HG03520 (cell line): ENCODE results near the gene GAGE10.
A peak's percentile ranks its signal among the peaks of the same experiment; 100 is the strongest.
"Not testable (repeated sequence)": the region's sequence is repeated elsewhere in the genome, so short reads cannot be mapped to it uniquely, and the experiment has no call there.

Source experiments
- ATAC-seq: cut with Tn5 transposase; IDR thresholded peaks from one replicate; pipeline ENCODE4 v1.9.1; 2021; ENCODE audit warnings: mild to moderate bottlenecking, moderate library complexity; ENCODE audit not compliant: unreplicated experiment

GAGE10 gene

GRCh38 chrX:49276207-49276606, 27.2 kb upstream of the GAGE10 start:
- no peak for ATAC-seq

DNA sequence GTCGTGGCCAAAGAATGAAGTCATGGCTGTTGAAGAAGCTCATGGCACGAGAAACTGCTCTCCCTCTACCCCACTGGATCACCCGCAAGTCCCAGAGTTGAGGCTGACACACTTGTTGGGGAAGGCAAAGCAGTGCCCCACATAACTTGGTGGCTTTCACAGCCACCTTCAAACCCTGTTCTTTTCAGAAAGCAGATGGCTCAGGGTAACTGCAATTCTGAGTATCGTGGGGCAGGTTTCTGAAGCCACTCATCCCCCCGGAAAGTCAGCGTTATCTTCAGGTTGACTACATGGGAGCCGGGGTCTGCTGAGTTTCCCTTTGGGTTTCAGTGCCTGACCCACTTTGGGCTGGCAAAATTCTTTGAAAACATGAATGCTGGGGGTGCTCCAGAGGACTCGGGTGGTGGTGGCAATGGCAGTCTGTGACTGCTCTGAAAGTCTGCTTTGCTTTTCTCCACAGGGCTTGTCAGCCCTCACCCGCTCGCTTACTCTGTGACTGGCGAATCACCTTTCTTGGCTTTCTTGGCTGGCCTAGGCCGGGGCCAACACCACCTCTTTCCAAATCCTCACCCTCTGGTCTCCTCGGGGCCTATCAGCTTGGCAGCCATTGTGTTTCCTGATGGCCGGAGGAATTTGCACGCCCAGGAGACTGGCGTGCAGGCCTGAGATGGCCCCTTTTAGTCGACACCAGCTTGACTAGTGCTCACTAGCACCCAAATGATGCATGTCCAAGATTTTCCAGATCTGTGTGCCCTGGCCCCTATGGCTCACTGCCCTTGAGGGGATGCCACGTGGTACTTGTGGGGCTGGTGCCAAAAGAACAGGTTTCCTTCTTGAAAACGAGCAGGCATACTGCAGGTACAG, 26.5 kb upstream of the GAGE10 start:
- no peak for ATAC-seq

- ATAC-seq: no peak
Observed at GRCh38 chrX:49277535-49277830, 26.0 kb upstream of the GAGE10 start.

DNA sequence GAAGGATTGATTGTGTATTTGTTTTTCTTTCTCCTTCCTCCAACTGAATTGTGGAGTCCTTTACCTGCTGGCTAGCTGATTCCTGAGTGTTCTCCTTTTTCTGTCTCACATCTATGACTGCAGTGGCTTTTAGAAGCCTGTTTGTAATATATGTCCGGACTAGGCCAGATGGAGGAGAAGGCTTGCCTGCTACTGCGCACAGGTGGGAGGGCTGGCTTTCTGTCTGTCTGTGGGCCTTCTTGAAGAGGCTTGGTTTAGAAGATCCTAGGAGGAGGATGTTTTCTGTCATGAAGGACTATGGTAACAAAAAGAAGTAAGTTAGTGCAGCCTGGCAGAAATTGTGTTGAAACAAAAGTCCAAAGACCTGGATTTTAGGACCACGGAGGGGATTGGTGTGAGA, 25.4 kb upstream of the GAGE10 start:
- no peak for ATAC-seq

DNA sequence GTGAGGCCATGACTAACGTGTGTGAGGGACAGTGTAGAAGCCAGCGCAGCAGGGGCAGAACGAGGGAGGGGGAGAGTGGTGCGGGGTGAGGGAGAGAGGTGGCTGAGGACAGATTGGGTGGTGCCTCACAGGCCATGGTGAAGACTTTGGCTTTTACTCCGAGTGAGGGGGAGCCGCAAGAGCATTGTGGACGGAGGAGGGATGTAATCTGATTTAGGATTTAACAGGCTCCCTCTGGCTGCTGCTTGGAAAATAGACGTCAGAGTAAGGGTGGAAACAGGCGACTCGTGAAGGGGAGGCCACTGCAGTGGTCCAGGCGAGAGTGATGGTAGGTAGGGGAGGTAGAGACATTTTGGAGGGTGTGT, 20.8 kb upstream of the GAGE10 start:
- no peak for ATAC-seq

DNA sequence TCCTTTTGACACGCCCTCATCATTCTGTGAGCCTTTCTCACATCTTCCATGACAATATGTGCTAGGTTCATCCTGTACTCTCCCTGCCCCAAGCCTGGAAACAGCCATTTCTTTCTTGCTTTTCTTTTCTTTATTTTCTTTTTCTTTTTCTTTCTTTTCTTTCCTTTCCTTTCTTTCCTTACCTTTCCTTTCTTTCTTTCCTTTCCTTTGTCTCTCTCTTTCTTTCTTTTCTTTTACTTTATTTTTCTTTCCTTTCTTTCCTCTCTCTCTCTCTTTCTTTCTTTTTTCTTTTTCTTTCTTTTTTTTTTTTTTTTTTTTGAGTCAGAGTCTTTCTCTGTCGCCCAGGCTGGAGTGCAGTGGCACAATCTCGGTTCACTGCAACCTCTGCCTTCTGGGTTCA, 19.2 kb upstream of the GAGE10 start:
- no peak for ATAC-seq

- no peak for ATAC-seq
Observed at GRCh38 chrX:49286136-49286535, 17.3 kb upstream of the GAGE10 start.

DNA sequence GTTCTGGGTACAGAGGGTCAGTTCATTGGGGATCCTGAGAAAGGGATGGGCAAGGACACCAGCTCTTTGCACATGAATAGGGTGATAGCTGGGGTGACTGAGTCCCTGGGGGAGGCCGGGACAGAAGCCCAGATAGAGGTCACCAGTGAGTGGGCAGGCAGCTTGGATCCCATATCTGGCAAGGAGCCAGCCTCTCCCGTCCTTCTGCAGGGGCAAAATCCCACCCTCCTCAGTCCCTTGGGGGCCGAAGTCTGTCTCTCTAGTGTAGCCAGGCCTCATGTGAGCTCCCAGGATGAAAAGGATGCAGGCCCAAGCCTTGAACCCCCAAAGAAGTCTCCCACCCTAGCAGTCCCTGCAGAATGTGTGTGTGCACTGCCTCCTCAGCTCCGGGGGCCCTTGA, 16.9 kb upstream of the GAGE10 start:
- ATAC-seq: no peak

- no peak for ATAC-seq
Observed at GRCh38 chrX:49287665-49288064, 15.8 kb upstream of the GAGE10 start.

DNA sequence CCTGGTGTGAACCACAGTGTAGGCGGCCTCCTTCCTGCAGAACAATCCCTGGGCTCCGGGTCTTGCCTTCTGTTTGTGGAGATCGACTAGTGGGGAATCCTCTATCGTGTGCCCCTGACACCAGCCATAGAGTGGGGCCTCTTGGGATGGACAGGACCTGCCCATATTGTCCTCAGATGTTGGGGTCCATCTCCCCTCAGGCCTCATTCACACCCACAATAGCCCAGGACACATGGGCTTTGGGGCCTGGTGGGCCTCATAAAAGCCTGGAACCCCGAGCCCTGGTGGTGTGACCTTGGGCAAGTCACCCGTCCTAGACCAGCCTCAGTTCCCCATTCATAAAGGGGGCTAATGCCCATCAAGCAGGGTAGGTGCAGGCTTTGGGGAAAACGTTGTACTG, 13.2 kb upstream of the GAGE10 start:
- ATAC-seq: no peak

DNA sequence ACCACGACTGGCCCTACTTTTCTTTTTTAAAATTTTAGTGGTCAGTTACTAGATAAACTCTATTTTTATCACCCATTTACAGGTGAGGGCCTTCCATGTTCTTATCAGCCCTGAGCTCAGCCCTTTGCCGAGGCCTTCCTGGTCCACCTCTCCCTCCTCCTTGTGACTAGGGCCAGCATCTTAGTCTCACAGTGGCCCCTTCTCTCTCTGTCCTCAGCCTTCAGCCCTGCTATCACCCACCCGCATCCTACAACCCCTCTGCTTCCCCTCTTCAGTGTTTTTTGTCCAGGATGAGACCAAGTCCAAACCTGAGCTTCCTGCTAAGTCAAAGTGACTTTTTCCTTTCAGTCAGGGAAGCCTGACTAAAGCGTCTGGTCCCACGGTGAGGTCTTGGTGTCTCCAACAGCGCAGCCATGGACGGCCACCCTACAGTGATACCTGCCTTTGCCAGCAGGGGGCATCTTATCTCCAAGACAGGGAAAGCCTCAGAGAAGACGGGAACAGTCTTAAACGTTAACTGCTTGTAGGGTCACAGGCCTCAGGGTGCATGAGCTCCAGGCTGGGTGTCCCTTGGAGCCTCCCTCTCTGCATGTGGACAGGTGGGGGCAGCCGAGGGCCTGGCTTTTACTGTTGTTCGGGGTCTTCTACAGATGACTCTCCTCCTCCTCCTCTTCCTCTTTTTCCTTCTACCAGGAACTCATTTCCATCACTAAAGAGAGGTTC, 11.7 kb upstream of the GAGE10 start:
- peak; percentile 75 for ATAC-seq

GRCh38 chrX:49292400-49293362, 10.8 kb upstream of the GAGE10 start:
- no peak for ATAC-seq

DNA sequence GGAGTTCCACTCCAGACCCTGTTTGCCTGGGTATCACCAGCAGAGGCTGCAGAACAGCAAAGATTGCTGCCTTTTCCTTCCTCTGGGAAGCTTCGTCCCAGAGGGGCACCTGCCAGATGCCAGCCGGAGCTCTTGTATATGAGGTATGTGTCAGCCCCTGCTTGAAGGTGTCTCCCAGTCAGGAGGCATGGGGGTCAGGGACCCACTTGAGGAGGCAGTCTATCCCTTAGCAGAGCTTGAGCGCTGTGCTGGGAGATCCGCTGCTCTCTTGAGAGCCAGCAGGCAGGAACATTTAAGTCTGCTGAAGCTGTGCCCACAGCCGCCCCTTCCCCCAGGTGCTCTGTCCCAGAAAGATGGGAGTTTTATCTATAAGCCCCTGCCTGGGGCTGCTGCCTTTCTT, 4.2 kb upstream of the GAGE10 start:
- not testable (repeated sequence) for ATAC-seq

- ATAC-seq: no peak
Observed at GRCh38 chrX:49300703-49301102, 2.7 kb upstream of the GAGE10 start.

DNA sequence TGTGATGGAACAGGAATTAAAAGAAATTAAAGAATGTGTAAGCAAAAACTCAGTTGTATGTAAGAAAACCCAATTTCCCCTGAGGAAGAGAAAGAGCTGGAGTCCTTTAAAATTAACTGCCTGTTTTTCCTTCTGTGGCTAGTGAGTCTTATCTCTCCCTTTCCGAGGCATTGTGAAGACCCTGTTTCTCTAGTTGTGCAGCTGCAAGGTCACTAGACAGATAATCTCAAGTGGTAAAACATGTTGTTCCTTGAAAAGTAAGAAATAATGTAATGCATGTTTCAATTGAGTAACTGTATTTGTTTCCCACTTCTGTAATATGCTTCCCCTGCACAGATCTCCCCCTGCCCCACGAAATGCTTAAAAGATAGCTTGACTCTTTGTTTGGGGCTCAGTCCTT, 4.3 kb downstream of the GAGE10 start:
- ATAC-seq: not testable (repeated sequence)

GRCh38 chrX:49308604-49309269, 5.3 kb downstream of the GAGE10 start:
- no peak for ATAC-seq

DNA sequence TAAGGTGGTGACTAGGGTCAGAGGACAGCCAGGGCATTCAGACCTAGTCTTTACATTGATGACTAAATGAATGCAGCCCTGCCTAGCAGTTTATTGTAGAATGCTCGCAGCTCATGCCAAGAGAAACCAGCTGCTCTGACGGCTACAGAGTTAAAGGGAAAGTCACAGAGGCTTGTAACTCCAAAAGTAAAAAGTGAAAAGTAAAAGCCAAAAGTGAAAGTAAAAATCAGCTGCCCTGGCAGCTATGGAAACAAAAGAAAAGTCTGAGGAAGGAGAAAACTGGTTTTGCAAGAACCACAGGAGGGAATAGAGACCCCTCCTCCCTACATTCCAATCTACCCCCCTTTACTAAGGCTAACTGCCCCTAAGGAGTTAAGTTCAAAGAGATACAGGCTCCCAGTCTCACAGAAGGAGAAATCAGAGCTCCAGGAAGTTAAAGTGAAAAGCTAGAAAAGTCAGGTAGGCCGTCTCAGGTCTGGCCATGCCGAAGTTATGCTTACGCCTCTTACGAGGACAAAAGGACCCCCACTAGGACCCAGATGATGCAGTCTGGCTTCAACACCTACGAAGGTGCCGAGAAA, 6.0 kb downstream of the GAGE10 start:
- no peak for ATAC-seq

DNA sequence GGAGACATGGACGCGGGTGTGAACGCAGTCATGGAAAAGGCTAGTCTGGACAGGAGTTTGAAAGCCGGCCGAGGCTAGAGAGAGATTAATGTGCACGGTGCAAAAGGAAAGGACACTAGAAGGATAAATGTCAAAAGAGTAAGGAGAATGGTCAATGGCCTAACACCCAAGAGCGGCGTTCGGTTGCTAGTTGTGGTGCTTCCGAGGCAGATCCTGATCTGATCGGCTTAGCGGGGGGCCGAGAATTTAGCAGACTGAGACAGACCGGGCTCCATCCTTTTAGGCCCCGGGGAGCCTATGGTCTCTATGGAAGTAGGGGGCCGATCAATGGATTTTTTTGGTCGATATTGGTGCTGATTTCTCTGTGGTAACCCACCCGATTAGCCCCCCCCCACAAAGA, 6.9 kb downstream of the GAGE10 start:
- ATAC-seq: no peak

DNA sequence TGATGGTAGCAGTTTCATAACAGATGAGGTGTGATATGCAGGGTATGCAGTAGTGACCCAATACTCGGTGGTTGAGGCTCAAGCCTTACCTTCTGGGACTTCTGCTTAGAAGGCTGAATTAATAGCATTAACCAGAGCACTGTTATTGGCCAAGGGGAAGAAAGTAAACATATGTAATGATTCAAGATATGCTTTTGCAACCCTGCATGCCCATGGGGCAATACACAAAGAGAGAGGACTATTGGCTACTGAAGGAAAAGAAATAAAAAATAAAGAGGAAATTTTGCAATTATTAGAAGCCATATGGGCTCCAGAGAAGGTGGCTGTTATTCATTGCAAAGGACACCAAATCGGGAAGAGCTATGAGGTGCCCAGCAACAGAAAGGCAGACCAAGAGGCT, 8.7 kb downstream of the GAGE10 start:
- no peak for ATAC-seq

GRCh38 chrX:49316085-49316484, 12.6 kb downstream of the GAGE10 start:
- ATAC-seq: no peak

GRCh38 chrX:49321737-49322136, 18.3 kb downstream of the GAGE10 start, which contains the start of gene GAGE12J:
GAGE12J (plus strand) TSS chrX:49322037; CDS start chrX:49323194, 1,157 bp downstream.
- not testable (repeated sequence) for ATAC-seq
